ENCODE results near the gene RELN.

- TF ChIP-seq CTCF (IDR thresholded peaks at IDR 0.05), result no peak
- no peak for TF ChIP-seq EZH2 (IDR thresholded peaks at IDR 0.05; ENCODE audit: borderline replicate concordance, insufficient read depth, low read depth, low read length, poor library complexity, severe bottlenecking)
Observed at GRCh38 chr7:103593691-103594090, 395.8 kb downstream of the RELN start.

Measured in B cell (primary cell).